Type B pancreatic cell (in vitro differentiated cells): ENCODE data around the gene ASCC3. TPM values are rescaled to one million over a fixed set of nuclear protein-coding genes. Genes with fewer than 3 reads are reported as not detected.
"Not testable (repeated sequence)": the region's sequence is repeated elsewhere in the genome, so short reads cannot be mapped to it uniquely, and the experiment has no call there.

Experiments used
- DNase-seq: peaks from one replicate; pipeline ENCODE4 v3.0.0; 2021; ENCODE audit warnings: mixed read lengths; ENCODE audit not compliant: unreplicated experiment; ENCODE audit errors: extremely low spot score
- H3K27ac Mint-ChIP-seq: 2 replicates; pipeline ENCODE4 v1.8.0; 2021; ENCODE audit warnings: mild to moderate bottlenecking, mixed read lengths
- H3K27me3 Mint-ChIP-seq: 2 replicates; pipeline ENCODE4 v1.8.0; 2021; ENCODE audit warnings: mixed read lengths
- H3K36me3 Mint-ChIP-seq: 2 replicates; pipeline ENCODE4 v1.8.0; 2021; ENCODE audit warnings: mixed read lengths
- H3K4me1 Mint-ChIP-seq: one replicate; pipeline ENCODE4 v1.8.0; 2021; ENCODE audit warnings: mixed read lengths; ENCODE audit not compliant: unreplicated experiment
- H3K4me3 Mint-ChIP-seq: 2 replicates; pipeline ENCODE4 v1.8.0; 2021; ENCODE audit warnings: mild to moderate bottlenecking, mixed read lengths
- H3K9me3 Mint-ChIP-seq: 2 replicates; pipeline ENCODE4 v1.8.0; 2021; ENCODE audit warnings: mixed read lengths
- CTCF ChIP-seq: fragments of 200-600 bp; sonication (generic); conservative IDR thresholded peaks from 2 replicates; pipeline ENCODE4 v1.5.0; 2021; ENCODE audit warnings: antibody characterized with exemption, mild to moderate bottlenecking
- total RNA-seq: library from RNA; stranded (reverse); gene quantifications from 2 replicates; pipeline ENCODE4 v1.2.1, GENCODE V29; 2021; ENCODE audit warnings: low replicate concordance

The ASCC3 gene
- total RNA-seq, 1 donor from 2014 or later: 51.2 TPM

- no peak overlapping the region for H3K27ac Mint-ChIP-seq
- H3K36me3 Mint-ChIP-seq: no peaks in the 10 kb centered on the region
- H3K9me3 Mint-ChIP-seq: no peaks in the 10 kb centered on the region
- TF ChIP-seq CTCF: no peak
- no peak for DNase-seq
- no peaks in the 10 kb centered on the region for H3K27me3 Mint-ChIP-seq
- H3K4me3 Mint-ChIP-seq: no peak overlapping the region
- H3K4me1 Mint-ChIP-seq: no peaks in the 10 kb centered on the region
These were observed 100.5 kb downstream of the ASCC3 start for GRCh38 chr6:100780648-100781047.

- H3K27me3 Mint-ChIP-seq: no peaks in the 10 kb centered on the region
- TF ChIP-seq CTCF: peak; percentile 36
- H3K4me1 Mint-ChIP-seq: no peaks in the 10 kb centered on the region
- H3K4me3 Mint-ChIP-seq: no peak overlapping the region
- DNase-seq: no peak
- no peak overlapping the region for H3K27ac Mint-ChIP-seq
- H3K9me3 Mint-ChIP-seq: no peaks in the 10 kb centered on the region
- H3K36me3 Mint-ChIP-seq: no peaks in the 10 kb centered on the region
These were observed 105.5 kb downstream of the ASCC3 start for GRCh38 chr6:100775667-100776066.

- H3K9me3 Mint-ChIP-seq: no peaks in the 10 kb centered on the region
- no peak overlapping the region for H3K27ac Mint-ChIP-seq
- H3K27me3 Mint-ChIP-seq: no peaks in the 10 kb centered on the region
- H3K36me3 Mint-ChIP-seq: no peaks in the 10 kb centered on the region
- no peak overlapping the region for H3K4me3 Mint-ChIP-seq
- no peaks in the 10 kb centered on the region for H3K4me1 Mint-ChIP-seq
- no peak for TF ChIP-seq CTCF
- no peak for DNase-seq
These were observed 106.4 kb downstream of the ASCC3 start for GRCh38 chr6:100774681-100775080.

GRCh38 chr6:100768816-100769351, 112.2 kb downstream of the ASCC3 start:
- DNase-seq: no peak
- Mint-ChIP-seq H3K4me1 (no peaks in the 10 kb centered on the region), H3K27me3 (no peaks in the 10 kb centered on the region), H3K36me3 (peaks cover 18% of the 10 kb centered on the region), H3K27ac (no peak overlapping the region), H3K4me3 (no peak overlapping the region), H3K9me3 (peaks cover 5% of the 10 kb centered on the region)
- no peak for TF ChIP-seq CTCF

- peaks cover 58% of the 10 kb centered on the region for H3K36me3 Mint-ChIP-seq
- no peak for DNase-seq
- TF ChIP-seq CTCF: no peak
- no peak overlapping the region for H3K27ac Mint-ChIP-seq
- no peaks in the 10 kb centered on the region for H3K27me3 Mint-ChIP-seq
- H3K4me3 Mint-ChIP-seq: no peak overlapping the region
- no peaks in the 10 kb centered on the region for H3K4me1 Mint-ChIP-seq
- peaks cover 6% of the 10 kb centered on the region for H3K9me3 Mint-ChIP-seq
These were observed 117.4 kb downstream of the ASCC3 start for GRCh38 chr6:100763617-100764241.

- no peak overlapping the region for H3K27ac Mint-ChIP-seq
- H3K9me3 Mint-ChIP-seq: peaks cover 6% of the 10 kb centered on the region
- H3K4me1 Mint-ChIP-seq: no peaks in the 10 kb centered on the region
- DNase-seq: no peak
- no peaks in the 10 kb centered on the region for H3K27me3 Mint-ChIP-seq
- no peak overlapping the region for H3K4me3 Mint-ChIP-seq
- H3K36me3 Mint-ChIP-seq: peaks cover 67% of the 10 kb centered on the region
- no peak for TF ChIP-seq CTCF
These were observed 119.3 kb downstream of the ASCC3 start for GRCh38 chr6:100761841-100762240.

- H3K36me3 Mint-ChIP-seq: peaks cover 52% of the 10 kb centered on the region
- H3K9me3 Mint-ChIP-seq, H3K27ac Mint-ChIP-seq, H3K4me1 Mint-ChIP-seq, H3K4me3 Mint-ChIP-seq, H3K27me3 Mint-ChIP-seq, DNase-seq: not testable (repeated sequence)
These were observed 122.7 kb downstream of the ASCC3 start for GRCh38 chr6:100758386-100758785.
